ENCODE measurements around the gene ZNF621. TPM values are rescaled to one million over a fixed set of nuclear protein-coding genes. Genes with fewer than 3 reads are reported as not detected.

Gene ZNF621
- total and polyA plus RNA-seq, 2 of the 8 experiments (the other 6 are each of a cell fraction or from before 2014, with no cell fraction given): 10.9 to 15.4 TPM

DNA sequence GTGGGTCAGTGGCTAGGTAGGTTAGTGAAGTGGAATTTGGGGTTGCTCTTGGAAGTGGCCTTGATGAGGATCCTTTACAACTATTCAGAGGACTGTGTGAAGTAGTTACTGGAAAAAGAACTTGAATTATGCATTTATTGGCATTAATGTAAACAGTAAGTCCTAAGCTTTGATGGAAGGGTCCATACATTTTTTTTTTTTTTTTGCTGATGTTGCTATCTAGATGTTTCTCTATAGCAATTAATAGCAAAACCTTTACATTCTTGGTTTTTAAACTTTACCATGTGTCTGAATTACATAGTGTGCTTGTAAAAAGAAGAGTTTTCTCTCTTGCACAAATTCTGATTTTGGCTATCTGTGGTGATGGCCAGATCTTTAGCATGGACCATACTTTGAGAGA lies 9.5 kb downstream of the ZNF621 start:
- H4K5ac ChIP-seq (ENCODE audit: insufficient read length, low read depth, low read length): no peak overlapping the region
- H4K20me1 ChIP-seq (replicated peaks in 1 of 2; ENCODE audit: control insufficient read depth in 1 of 2, insufficient read depth in 2 of 2, low read length in 2 of 2): peaks cover 0 to 2% of the 10 kb centered on the region in 2 experiments
- no peaks in the 10 kb centered on the region for H3K27me3 ChIP-seq (replicated peaks in 1 of 4; ENCODE audit: control insufficient read depth in 3 of 4, extremely low read depth in 1 of 4, insufficient read depth in 3 of 4, low read length in 3 of 4)
- H2BK15ac ChIP-seq (ENCODE audit: low read length): no peak overlapping the region
- no peak overlapping the region for H3K27ac ChIP-seq (ENCODE audit: low read depth, low read length)
- TF ChIP-seq PHF8 (conservative IDR thresholded peaks at IDR 0.05; ENCODE audit: low read depth, low read length): no peak
- no peak for TF ChIP-seq SIN3A (conservative IDR thresholded peaks at IDR 0.05 in 1 of 2, IDR thresholded peaks at IDR 0.05 in 1 of 2; ENCODE audit: low read depth in 1 of 2, low read length in 2 of 2)
- no peak for TF ChIP-seq POLR2A (IDR thresholded peaks at IDR 0.05; ENCODE audit: control extremely low read depth in 1 of 2, low read depth in 2 of 2, low read length in 2 of 2)
- TF ChIP-seq NRF1 (IDR thresholded peaks at IDR 0.05; ENCODE audit: low read depth, low read length): no peak
- TF ChIP-seq MAFK (IDR thresholded peaks at IDR 0.05; ENCODE audit: low read depth, low read length): no peak
- TF ChIP-seq, protein P1, sequence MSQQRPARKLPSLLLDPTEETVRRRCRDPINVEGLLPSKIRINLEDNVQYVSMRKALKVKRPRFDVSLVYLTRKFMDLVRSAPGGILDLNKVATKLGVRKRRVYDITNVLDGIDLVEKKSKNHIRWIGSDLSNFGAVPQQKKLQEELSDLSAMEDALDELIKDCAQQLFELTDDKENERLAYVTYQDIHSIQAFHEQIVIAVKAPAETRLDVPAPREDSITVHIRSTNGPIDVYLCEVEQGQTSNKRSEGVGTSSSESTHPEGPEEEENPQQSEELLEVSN (IDR thresholded peaks at IDR 0.05): no peak
- TF ChIP-seq RFX5 (IDR thresholded peaks at IDR 0.05; ENCODE audit: borderline replicate concordance, low read depth, low read length): no peak
- no peak overlapping the region for H3K4me2 ChIP-seq (ENCODE audit: insufficient read depth in 1 of 2, low read depth in 2 of 2, low read length in 2 of 2)
- no peaks in the 10 kb centered on the region for H3K4me1 ChIP-seq (replicated peaks in 1 of 4; ENCODE audit: control insufficient read depth in 3 of 4, insufficient read depth in 4 of 4, low read length in 3 of 4)
- H3K14ac ChIP-seq (ENCODE audit: insufficient read length): no peak overlapping the region
- H2BK5ac ChIP-seq (ENCODE audit: low read depth, low read length): no peak overlapping the region
- H3K56ac ChIP-seq (replicated peaks; ENCODE audit: insufficient read length, low read depth, low read length): no peak overlapping the region
- H3K18ac ChIP-seq (ENCODE audit: extremely low read depth, low read length): no peak overlapping the region
- no peaks in the 10 kb centered on the region for H3K79me1 ChIP-seq (ENCODE audit: low read depth, low read length)
- H2AFZ ChIP-seq (ENCODE audit: low read length): no peak overlapping the region
- no peak for DNase-seq (ENCODE audit: low read depth in 1 of 2, low spot score in 2 of 2)
- no peaks in the 10 kb centered on the region for H3K79me2 ChIP-seq (ENCODE audit: control insufficient read depth in 1 of 2, insufficient read depth in 2 of 2, low read length in 2 of 2)
- H3K36me3 ChIP-seq (ENCODE audit: control insufficient read depth in 2 of 4, insufficient read depth in 4 of 4, low read length in 3 of 4): peaks cover 9 to 63% (median 40%) of the 10 kb centered on the region in 4 experiments
- H3K9ac ChIP-seq (replicated peaks in 1 of 4; ENCODE audit: extremely low read depth in 1 of 4, low read depth in 3 of 4, low read length in 3 of 4): no peak overlapping the region
- ChIA-PET POLR2A (ENCODE audit: partially characterized antibody) (interaction anchor here (1.0 to 5.6 kb wide), 2 partner anchors 9 to 12 kb away, joined by 3 to 37 read pairs; partner anchors contain the start of gene ZNF621), CTCF (ENCODE audit: partially characterized antibody) (no interaction called here)
- FAIRE-seq: no peak
- no peak overlapping the region for H3K23ac ChIP-seq (ENCODE audit: insufficient read length)
- peaks cover 12 to 19% of the 10 kb centered on the region in 2 experiments; a peak in 3 of 4 replicates for H3K9me3 ChIP-seq (ENCODE audit: insufficient read depth in 2 of 2, low read depth in 1 of 2, low read length in 1 of 2)
- no peak overlapping the region for H3K4ac ChIP-seq (replicated peaks; ENCODE audit: insufficient read length, low read depth, low read length)
- no peak overlapping the region for H2BK120ac ChIP-seq (replicated peaks; ENCODE audit: low read depth, low read length)
- no peak overlapping the region for H4K91ac ChIP-seq (replicated peaks; ENCODE audit: insufficient read length, low read length)
- no peak overlapping the region for H2BK20ac ChIP-seq (ENCODE audit: low read length)
- H3K23me2 ChIP-seq (ENCODE audit: low read depth, low read length): no peaks in the 10 kb centered on the region
- H4K8ac ChIP-seq (ENCODE audit: extremely low read depth, insufficient read depth, low read length): no peak overlapping the region
- H2AK5ac ChIP-seq (ENCODE audit: low read depth, low read length): no peak overlapping the region
- no peak overlapping the region for H2BK12ac ChIP-seq (ENCODE audit: low read depth, low read length)
- no peak overlapping the region for H3K4me3 ChIP-seq (ENCODE audit: extremely low read depth in 1 of 4, insufficient read depth in 2 of 4, low read depth in 3 of 4, low read length in 4 of 4)

Data from H1 (cell line).